Heart left ventricle (tissue), 16 donors: Measurements from ENCODE around the gene ADH6. TPM values are rescaled to one million over a fixed set of nuclear protein-coding genes. Genes with fewer than 3 reads are reported as not detected.
"Not testable (repeated sequence)": the region's sequence is repeated elsewhere in the genome, so short reads cannot be mapped to it uniquely, and the experiment has no call there.

Source experiments
- ATAC-seq, 4 donors: fragments of 200-7000 bp; cut with Tn5 transposase; one replicate each; pipeline ENCODE4 v1.9.1; 2020 to 2022; ENCODE audit warnings: moderate library complexity in 4 of 4, mild to moderate bottlenecking in 3 of 4, moderate number of reproducible peaks in 1 of 4
- DNase-seq, 5 donors: peaks; one replicate each; pipeline ENCODE4 v3.0.0-alpha.2; 2020
- H3K27ac ChIP-seq, 12 donors: fragments of 200-600 bp; sonication (generic) in 4 of 12; one replicate each; pipeline versions ENCODE4 v1.5.0 to v1.8.0; 2016 to 2022; ENCODE audit warnings: mild to moderate bottlenecking in 2 of 12
- H3K27me3 ChIP-seq, 9 donors: fragments of 200-600 bp; sonication (generic) in 2 of 9; one replicate each; pipeline versions ENCODE4 v1.5.1 to v1.8.0; 2016 to 2022; ENCODE audit warnings: mild to moderate bottlenecking in 3 of 9
- H3K36me3 ChIP-seq, 9 donors: fragments of 200-600 bp; sonication (generic) in 2 of 9; one replicate each; pipeline versions ENCODE4 v1.5.0 to v1.8.0; 2018 to 2022; ENCODE audit warnings: mild to moderate bottlenecking in 2 of 9
- H3K4me1 ChIP-seq, 12 donors: fragments of 200-600 bp; sonication (generic) in 4 of 12; one replicate each; pipeline versions ENCODE4 v1.5.0 to v1.8.0; 2016 to 2022; ENCODE audit warnings: mild to moderate bottlenecking in 3 of 12
- H3K4me3 ChIP-seq, 12 donors: fragments of 200-600 bp; sonication (generic) in 4 of 12; one replicate each; pipeline versions ENCODE4 v1.5.0 to v1.8.0; 2017 to 2022; ENCODE audit warnings: mild to moderate bottlenecking in 9 of 12, moderate library complexity in 4 of 12
- H3K9me3 ChIP-seq, 12 donors: fragments of 200-600 bp; sonication (generic) in 4 of 12; one replicate each; pipeline versions ENCODE4 v1.5.0 to v1.8.0; 2016 to 2022; ENCODE audit warnings: mild to moderate bottlenecking in 1 of 12
- CTCF ChIP-seq, 12 donors: fragments of 200-600 bp; sonication (generic) in 4 of 12; IDR thresholded peaks; one replicate each; pipeline versions ENCODE4 v1.5.0 to v1.8.0; 2018 to 2022; ENCODE audit warnings: antibody characterized with exemption in 12 of 12, mild to moderate bottlenecking in 5 of 12
- POLR2A ChIP-seq, 2 donors: fragments of 450-650 bp; IDR thresholded peaks; one replicate each; pipeline ENCODE4 v1.6.1; 2017; ENCODE audit warnings: antibody characterized with exemption in 2 of 2, mild to moderate bottlenecking in 2 of 2, moderate library complexity in 2 of 2
- WGBS, 4 donors: extraction: QIAGEN DNeasy Blood & Tissue Kit in 2 of 4; methylation state at CpG; one replicate each; pipeline versions ENCODE4 v1.1.5 to v1.1.7; 2013 to 2018; 5-methylcytosine and 5-hydroxymethylcytosine counted together
- intact Hi-C, 10 donors: fragments of 100-400 bp; cut with DNase I; formaldehyde crosslinking; loops; one replicate each; pipeline versions ENCODE4 v1.11.1 to v1.14.2; 2022
- polyA plus RNA-seq, 2 donors: library from polyadenylated mRNA; stranded (reverse); fragments of 200-250 nt; gene quantifications; one replicate each; pipeline ENCODE4 v1.2.3, GENCODE V29; 2013
- total RNA-seq, 9 donors: library from RNA; depleted of rRNA in 2 of 9; stranded (reverse); fragments of >200 nt in 2 of 9; fragmentation: NEBNext Ultra II Directional in 3 of 9; extraction: Animal tissue kit (Norgen Biotek cat#: 25700) in 3 of 9; gene quantifications; one replicate each; pipeline versions ENCODE4 v1.1.0 to v1.2.4, GENCODE V29; 2016 to 2023
- donor health status: ischemic (EF 13 %, LVEDD 7.1; RV severe dilation, severe dysfunction).
- donor health status: healthy with polysubstance abuse.
- donor health status: DM: no; HTN: yes; CAD: no.
- donor health status: DM: no; HTN: no; CAD: no.
- donor health status: ischemic (EF 25% LVEDD 6.9; RV normal size, moderate dysfunction).
- donor health status: ischemic (EF 25% LVEDD 5.7; RV mildly dilated, moderate dysfunction).
- donor health status: healthy.
- donor health status: DM: yes; HTN: yes; CAD: no.
- donor health status: ischemic (EF 35%, LVEDD 5.7; RV mildly dilated, moderate dysfunction).
- donor health status: nonischemic (EF 11% LVEDD 7.7; RV severe dilation, severe dysfunction).
- donor health status: DM: yes; HTN: yes; CAD: no.
- donor health status: PGD.
- donor health status: ischemic (EF 29% LVEDD 5.4; RV normal size, mild dysfunction).
- donor health status: nonischemic (EF 23%, LVEDD 6.1; RV moderate dilation, normal function).

Gene ADH6
- total and polyA plus RNA-seq, 11 donors: not detected

DNA sequence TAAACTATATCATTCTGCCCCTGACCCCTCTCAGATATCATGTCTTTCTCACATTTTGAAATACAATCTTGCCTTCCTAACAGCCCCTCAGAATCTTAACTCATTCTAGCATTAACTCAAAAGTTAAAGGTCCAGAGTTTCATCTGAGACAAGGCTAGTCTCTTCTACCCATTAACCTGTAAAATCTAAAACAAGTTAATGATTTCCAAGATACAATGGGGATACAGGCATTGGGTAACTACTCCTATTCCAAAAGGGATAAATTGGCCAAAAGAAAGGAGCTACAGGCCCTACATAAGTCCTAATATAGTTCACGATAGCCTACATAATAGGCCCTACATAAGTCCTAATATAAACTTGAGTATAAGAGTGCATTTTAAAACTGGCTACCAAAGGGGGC lies 18.9 kb downstream of the ADH6 start:
- no peak overlapping the region for H3K27ac ChIP-seq
- H3K36me3 ChIP-seq: no peaks in the 10 kb centered on the region
- intact Hi-C loops: loop anchor here in 8 of 10 donors (2.0 to 10.0 kb wide), 5 partner anchors 105 to 207 kb away; no protein-coding TSS in a partner anchor
- H3K4me3 ChIP-seq: no peak overlapping the region
- H3K9me3 ChIP-seq: peaks cover 0 to 6% (median 0%) of the 10 kb centered on the region in 12 donors
- no peak for TF ChIP-seq POLR2A (IDR thresholded peaks at IDR 0.05)
- no peak for TF ChIP-seq CTCF (IDR thresholded peaks at IDR 0.05)
- ATAC-seq (no peak), DNase-seq (no peak)
- peaks cover 0 to 11% (median 1%) of the 10 kb centered on the region in 12 donors for H3K4me1 ChIP-seq
- H3K27me3 ChIP-seq: no peaks in the 10 kb centered on the region
- WGBS, 4 donors: 91 to 98% (median 95%) methylated on average over 1 of the region's 1 CpG

DNA sequence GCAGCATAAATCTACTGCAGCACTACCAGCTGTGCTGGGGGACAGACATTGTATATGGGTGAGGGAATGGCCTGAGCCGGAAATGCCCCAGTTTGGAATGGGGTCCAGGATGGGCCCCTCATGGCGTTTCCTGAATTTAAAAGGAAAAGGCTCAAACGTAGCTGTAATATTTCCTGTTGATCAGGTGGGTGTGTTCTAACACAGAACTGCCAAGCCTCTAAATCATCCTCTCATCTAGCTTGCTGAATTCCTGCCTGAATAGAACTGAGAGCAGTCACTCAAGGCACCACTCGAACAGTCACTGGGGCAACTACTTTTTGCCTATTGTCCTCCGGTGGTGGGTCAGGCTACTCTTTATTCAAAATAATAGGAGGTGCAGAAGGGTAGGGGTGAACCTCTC lies 28.7 kb downstream of the ADH6 start:
- Histone ChIP-seq H3K36me3 (no peaks in the 10 kb centered on the region), H3K27ac (no peak overlapping the region), H3K9me3 (peaks cover 0 to 8% (median 0%) of the 10 kb centered on the region in 12 donors), H3K27me3 (no peaks in the 10 kb centered on the region), H3K4me1 (no peaks in the 10 kb centered on the region), H3K4me3 (no peak overlapping the region)
- intact Hi-C loops: no loop called here
- ATAC-seq (no peak), DNase-seq (no peak)
- WGBS, 4 donors: 53 to 76% (median 64%) methylated on average over 5 of the region's 5 CpGs
- TF ChIP-seq CTCF (IDR thresholded peaks at IDR 0.05) (no peak), POLR2A (IDR thresholded peaks at IDR 0.05) (no peak)

DNA sequence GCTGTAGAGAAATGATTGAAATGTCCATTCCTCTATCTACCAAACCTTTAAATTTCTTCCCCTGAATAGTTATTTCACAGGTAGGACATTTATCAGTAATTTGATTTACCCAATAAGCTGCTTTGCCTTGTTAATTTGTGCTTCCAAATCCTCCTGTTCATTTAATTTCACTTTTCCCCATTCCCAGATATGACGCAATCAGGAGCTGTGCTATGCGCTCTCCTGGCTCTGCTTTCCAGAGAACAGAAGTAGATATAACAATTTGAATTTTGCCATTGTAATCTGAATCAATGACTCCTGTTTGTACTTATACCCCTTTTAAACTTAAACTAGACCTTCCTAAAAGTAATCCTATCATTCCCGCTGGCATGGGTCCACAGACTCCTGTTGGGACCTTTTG lies 29.1 kb downstream of the ADH6 start:
- ATAC-seq, H3K27ac ChIP-seq, DNase-seq, H3K9me3 ChIP-seq, H3K4me1 ChIP-seq, H3K27me3 ChIP-seq, H3K4me3 ChIP-seq, H3K36me3 ChIP-seq, intact Hi-C loops: not testable (repeated sequence)
- 80 to 94% (median 91%) methylated on average over 3 of the region's 3 CpGs for WGBS, 4 donors

DNA sequence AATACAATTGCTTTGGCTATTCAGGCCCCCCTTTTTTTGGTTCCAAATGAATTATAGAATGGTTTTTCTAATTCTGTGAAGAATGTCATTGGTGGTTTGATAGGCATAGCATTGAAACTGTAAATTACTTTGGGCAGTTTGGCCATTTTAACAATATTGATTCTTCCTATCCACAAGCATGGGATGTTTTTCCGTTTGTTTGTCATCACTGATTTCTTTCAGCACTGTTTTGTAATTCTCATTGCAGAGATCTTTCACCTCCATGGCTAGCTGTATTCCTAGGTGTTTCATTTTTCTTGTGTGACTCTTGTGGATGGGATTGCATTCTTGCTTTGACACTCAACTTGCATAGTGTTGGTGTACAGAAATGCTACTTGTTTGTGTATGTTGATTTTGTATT lies 33.0 kb downstream of the ADH6 start:
- Histone ChIP-seq H3K27me3 (no peaks in the 10 kb centered on the region), H3K4me1 (no peaks in the 10 kb centered on the region), H3K36me3 (no peaks in the 10 kb centered on the region), H3K27ac (no peak overlapping the region), H3K9me3 (peaks cover 0 to 5% (median 0%) of the 10 kb centered on the region in 12 donors), H3K4me3 (no peak overlapping the region)
- TF ChIP-seq CTCF (IDR thresholded peaks at IDR 0.05) (no peak), POLR2A (IDR thresholded peaks at IDR 0.05) (no peak)
- no peak for DNase-seq
- WGBS, 4 donors: 70 to 86% (median 77%) methylated on average over 1 of the region's 1 CpG
- intact Hi-C loops: no loop called here
- ATAC-seq: no peak

DNA sequence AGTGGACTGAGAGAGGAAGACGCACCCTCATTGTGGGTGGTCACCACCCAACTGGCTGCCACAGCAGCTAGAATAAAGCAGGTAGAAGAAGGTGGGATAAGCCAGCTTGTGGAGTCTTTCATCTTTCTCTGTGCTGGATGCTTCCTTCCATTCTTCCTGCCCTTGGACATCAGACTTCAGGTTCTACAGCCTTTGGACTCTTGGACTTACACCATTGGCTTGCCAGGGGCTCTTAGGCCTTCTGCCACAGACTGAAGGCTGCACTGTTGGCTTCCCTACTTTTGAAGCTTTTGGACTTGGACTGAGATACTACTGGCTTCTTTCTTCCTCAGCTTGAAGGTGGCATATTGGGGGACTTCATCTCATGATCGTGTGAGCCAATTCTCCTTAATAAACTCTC lies 33.5 kb downstream of the ADH6 start:
- ATAC-seq: no peak
- no peaks in the 10 kb centered on the region for H3K36me3 ChIP-seq
- TF ChIP-seq CTCF (IDR thresholded peaks at IDR 0.05) (no peak), POLR2A (IDR thresholded peaks at IDR 0.05) (no peak)
- peaks cover 0 to 5% (median 0%) of the 10 kb centered on the region in 12 donors for H3K9me3 ChIP-seq
- H3K27me3 ChIP-seq: no peaks in the 10 kb centered on the region
- WGBS, 4 donors: 89 to 97% (median 95%) methylated on average over 2 of the region's 2 CpGs
- no peak overlapping the region for H3K4me3 ChIP-seq
- intact Hi-C loops: no loop called here
- no peaks in the 10 kb centered on the region for H3K4me1 ChIP-seq
- H3K27ac ChIP-seq: no peak overlapping the region
- no peak for DNase-seq
